IMR-90 (cell line): Measurements from ENCODE around the gene LRRFIP1. TPM values are rescaled to one million over a fixed set of nuclear protein-coding genes. Genes with fewer than 3 reads are reported as not detected.
A peak's percentile ranks its signal among the peaks of the same experiment; 100 is the strongest.

Source experiments
- ATAC-seq: fragments of 200-7000 bp; cut with Tn5 transposase; 2 replicates; pipeline ENCODE4 v1.9.1; 2020; ENCODE audit warnings: low read depth, mild to moderate bottlenecking, moderate library complexity
- BruUV-seq: library from RNA; stranded (reverse); fragments of 400-500 nt; replicated peaks from 2 replicates; lab custom pipeline; 2021; lab: Mats Ljungman, UMichigan
- CTCF ChIA-PET: fragments of 300-600 bp; formaldehyde crosslinking; extraction: SDS; loops from one replicate; lab custom pipeline; 2021; ENCODE audit warnings: antibody characterized with exemption; lab: Yijun Ruan, JAX
- POLR2A ChIA-PET: fragments of 300-600 bp; sonication (Branson Sonifier 250); formaldehyde crosslinking; loops from one replicate; lab custom pipeline; 2022; ENCODE audit warnings: antibody characterized with exemption; ENCODE audit not compliant: unreplicated experiment; lab: Charles Lee
- DNase-seq: peaks from one replicate; pipeline ENCODE4 v3.0.0; 2013
- H2AFZ ChIP-seq: replicated peaks from 2 replicates; pipeline ENCODE3; 2013; ENCODE audit warnings: low read length, mild to moderate bottlenecking; ENCODE audit not compliant: poor library complexity
- H2AK5ac ChIP-seq: 2 replicates; pipeline ENCODE4 v1.6.1; 2013; ENCODE audit warnings: low read depth, low read length, inconsistent platforms
- H2AK9ac ChIP-seq: replicated peaks from 2 replicates; pipeline ENCODE3; 2013; ENCODE audit warnings: mild to moderate bottlenecking, low read depth, low read length, moderate library complexity; ENCODE audit not compliant: poor library complexity
- H2BK120ac ChIP-seq: 2 replicates; pipeline ENCODE4 v1.6.1; 2013; ENCODE audit warnings: low read depth, low read length, inconsistent platforms
- H2BK15ac ChIP-seq: 3 replicates; pipeline ENCODE4 v1.6.1; 2013; ENCODE audit warnings: low read depth, low read length, inconsistent platforms
- H2BK20ac ChIP-seq: 2 replicates; pipeline ENCODE4 v1.6.1; 2013; ENCODE audit warnings: low read depth, mild to moderate bottlenecking, inconsistent platforms, low read length, moderate library complexity
- H2BK5ac ChIP-seq: 2 replicates; pipeline ENCODE4 v1.6.1; 2013; ENCODE audit warnings: mild to moderate bottlenecking, low read depth, low read length, inconsistent platforms; ENCODE audit not compliant: poor library complexity, severe bottlenecking
- H3K14ac ChIP-seq: replicated peaks from 2 replicates; pipeline ENCODE4 v1.6.1; 2013; ENCODE audit warnings: low read depth, low read length, inconsistent platforms
- H3K18ac ChIP-seq: 2 replicates; pipeline ENCODE4 v1.6.1; 2013; ENCODE audit warnings: low read depth, low read length, control low read depth
- H3K23ac ChIP-seq: 2 replicates; pipeline ENCODE4 v1.6.1; 2013; ENCODE audit warnings: low read depth, low read length, inconsistent platforms
- H3K27ac ChIP-seq: 2 replicates; pipeline ENCODE4 v1.5.1; 2013; ENCODE audit warnings: mild to moderate bottlenecking, control low read depth, low read length; ENCODE audit not compliant: insufficient read depth
- H3K27me3 ChIP-seq: 2 replicates; pipeline ENCODE4 v1.6.1; 2013; ENCODE audit warnings: low read length; ENCODE audit not compliant: control insufficient read depth, insufficient read depth
- H3K36me3 ChIP-seq: 2 replicates; pipeline ENCODE4 v1.6.1; 2013; ENCODE audit warnings: low read length, mixed read lengths; ENCODE audit not compliant: control insufficient read depth, insufficient read depth
- H3K4ac ChIP-seq: 2 replicates; pipeline ENCODE4 v1.6.1; 2013; ENCODE audit warnings: low read depth, low read length, inconsistent platforms
- H3K4me1 ChIP-seq: 2 replicates; pipeline ENCODE4 v1.6.1; 2013; ENCODE audit warnings: low read length, mixed read lengths; ENCODE audit not compliant: control insufficient read depth, insufficient read depth
- H3K4me2 ChIP-seq: 2 replicates; pipeline ENCODE4 v1.6.1; 2013; ENCODE audit warnings: low read depth, mild to moderate bottlenecking, control low read depth, low read length, moderate library complexity
- H3K4me3 ChIP-seq: 2 replicates; pipeline ENCODE4 v1.5.1; 2013; ENCODE audit warnings: low read depth, mild to moderate bottlenecking, control low read depth, low read length, moderate library complexity; ENCODE audit not compliant: insufficient read depth
- H3K56ac ChIP-seq: 2 replicates; pipeline ENCODE4 v1.6.1; 2013; ENCODE audit warnings: low read length, inconsistent platforms; ENCODE audit not compliant: insufficient read depth; ENCODE audit errors: extremely low read depth
- H3K79me1 ChIP-seq, 2 experiments: 2 replicates each; pipeline ENCODE4 v1.6.1; 2013; ENCODE audit warnings: low read length in 2 of 2, inconsistent platforms in 1 of 2, low read depth in 1 of 2
- H3K9ac ChIP-seq: 2 replicates; pipeline ENCODE4 v1.6.1; 2013; ENCODE audit warnings: low read depth, low read length, control low read depth
- H3K9me1 ChIP-seq: 2 replicates; pipeline ENCODE4 v1.6.1; 2013; ENCODE audit warnings: low read length, inconsistent platforms; ENCODE audit not compliant: insufficient read depth
- H3K9me3 ChIP-seq: 2 replicates; pipeline ENCODE4 v1.6.1; 2013; ENCODE audit warnings: low read length; ENCODE audit not compliant: control insufficient read depth, insufficient read depth
- H4K20me1 ChIP-seq: 2 replicates; pipeline ENCODE4 v1.6.1; 2013; ENCODE audit warnings: low read length, inconsistent platforms; ENCODE audit not compliant: insufficient read depth
- H4K5ac ChIP-seq: 2 replicates; pipeline ENCODE4 v1.6.1; 2013; ENCODE audit warnings: mild to moderate bottlenecking, low read depth, low read length, control low read depth
- H4K8ac ChIP-seq, 2 experiments: 2 replicates each; pipeline ENCODE4 v1.6.1; 2013; ENCODE audit warnings: low read depth in 2 of 2, low read length in 2 of 2, control low read depth in 1 of 2, inconsistent platforms in 1 of 2
- H4K91ac ChIP-seq: 2 replicates; pipeline ENCODE4 v1.6.1; 2013; ENCODE audit warnings: low read depth, low read length, inconsistent platforms; ENCODE audit not compliant: insufficient read depth
- MXI1 ChIP-seq: IDR thresholded peaks from 2 replicates; pipeline ENCODE4 v1.6.1; 2012; ENCODE audit warnings: low read depth, mild to moderate bottlenecking, low read length, moderate library complexity, borderline replicate concordance
- USF2 ChIP-seq: fragments of 150-350 bp; IDR thresholded peaks from 2 replicates; pipeline ENCODE4 v1.6.1; 2017; ENCODE audit warnings: mild to moderate bottlenecking, antibody characterized with exemption, low read length, low read depth
- WGBS, 2 experiments: methylation state at CpG; one replicate each; pipeline versions ENCODE4 v1.1.5 to v1.1.7; 2013; ENCODE audit warnings: missing lambda C conversion rate in 2 of 2; ENCODE audit not compliant: insufficient read length in 1 of 2; ENCODE audit errors: extremely low coverage in 2 of 2; 5-methylcytosine and 5-hydroxymethylcytosine counted together
- dilution Hi-C: fragments of 300-500 bp; cut with HindIII; formaldehyde crosslinking; loops from one replicate; pipeline ENCODE4 v1.14.3; 2018; ENCODE audit warnings: low sequenced_read_pairs; ENCODE audit not compliant: unreplicated experiment
- in situ Hi-C: fragments of 300-500 bp; cut with MboI; formaldehyde crosslinking; loops from 3 replicates; pipeline ENCODE4 v1.14.3; 2019; ENCODE audit warnings: low sequenced_read_pairs, inconsistent platforms, mixed read lengths
- intact Hi-C: fragments of 100-400 bp; cut with micrococcal nuclease; formaldehyde crosslinking; loops from 2 replicates; pipeline ENCODE4 v1.10.0; 2022
- polyA plus RNA-seq, 3 experiments: library from polyadenylated mRNA; depleted of rRNA; stranded (reverse); fragments of >200 nt; gene quantifications; 2 replicates each; pipeline ENCODE4 v1.2.3, GENCODE V29; 2012; ENCODE audit warnings: low replicate concordance in 1 of 3
- total RNA-seq: library from RNA; depleted of rRNA; stranded (reverse); fragments of >200 nt; gene quantifications from 2 replicates; pipeline ENCODE4 v1.2.3, GENCODE V29; 2012

The LRRFIP1 gene
- total and polyA plus RNA-seq, 2 of the 4 experiments (the other 2 are of a cell fraction), result 52.2 to 54.4 TPM

- no peak overlapping the region for H3K27ac ChIP-seq
- H4K91ac ChIP-seq, result no peak overlapping the region
- H2AK9ac ChIP-seq, result no peak overlapping the region
- H3K4me3 ChIP-seq, result no peak overlapping the region
- H3K4ac ChIP-seq, result peak overlapping the region; percentile 24
- H2BK20ac ChIP-seq, result peak overlapping the region; percentile 8; the same call in 1 of the 2 replicates
- H3K36me3 ChIP-seq, result peaks cover 19% of the 10 kb centered on the region
- peaks cover 30% of the 10 kb centered on the region for H3K9me1 ChIP-seq
- no peaks in the 10 kb centered on the region for H3K9me3 ChIP-seq
- H3K9ac ChIP-seq, result no peak overlapping the region
- intact Hi-C loops (no loop called here), dilution Hi-C loops (no loop called here), in situ Hi-C loops (loop anchor here (25.0 kb wide), 1 partner anchor 621 kb away; no protein-coding TSS in a partner anchor)
- DNase-seq, result no peak
- 0 out of 2 replicates have a peak overlapping the region, but pooled peaks have one; percentile 52 for H2BK120ac ChIP-seq
- ChIA-PET POLR2A (no interaction called here), CTCF (no interaction called here)
- peaks cover 63% of the 10 kb centered on the region for H4K20me1 ChIP-seq
- TF ChIP-seq MXI1 (no peak), USF2 (no peak)
- no peaks in the 10 kb centered on the region for H3K27me3 ChIP-seq
- H3K18ac ChIP-seq, result no peak overlapping the region
- peaks cover 27% of the 10 kb centered on the region for H3K4me1 ChIP-seq
- 65% methylated on average over 5 of the region's 13 CpGs; no CpG with 5 or more reads in 1 of the 2 experiments for WGBS, 2 experiments
- H4K5ac ChIP-seq, result no peak overlapping the region; the same call in 1 of the 2 replicates
- H3K23ac ChIP-seq, result peak overlapping the region; percentile 69; the same call in 1 of the 2 replicates
- no peak overlapping the region; the same call in 1 of the 2 replicates for H3K4me2 ChIP-seq
- H3K79me1 ChIP-seq, result peaks cover 34 to 93% of the 10 kb centered on the region in 2 experiments
- no peak for ATAC-seq
- H4K8ac ChIP-seq, result peak overlapping the region in 1 of 2 experiments; percentile 54; a peak in 2 of 4 replicates
- no peak overlapping the region for H2BK15ac ChIP-seq
- H3K56ac ChIP-seq, result no peak overlapping the region
- H2AK5ac ChIP-seq, result peak overlapping the region; percentile 67; the same call in 1 of the 2 replicates
- peak overlapping the region; percentile 9; the same call in 1 of the 2 replicates for H3K14ac ChIP-seq
- H2AFZ ChIP-seq, result peak overlapping the region; percentile 9
- no peak overlapping the region for H2BK5ac ChIP-seq
- BruUV-seq, result no TSS peak
Observed at GRCh38 chr2:237732790-237733381, 105.5 kb downstream of the LRRFIP1 start.
